B cell (primary cell): ENCODE measurements around the gene UBE2U. TPM values are rescaled to one million over a fixed set of nuclear protein-coding genes. Genes with fewer than 3 reads are reported as not detected.

Experiments
- ATAC-seq: fragments of 200-7000 bp; cut with Tn5 transposase; one replicate; pipeline ENCODE4 v1.10.0; 2021; ENCODE audit warnings: low read depth, mild to moderate bottlenecking, moderate number of reproducible peaks, moderate library complexity
- CTCF ChIA-PET: fragments of 350-600 bp; sonication (Branson Sonifier 250); formaldehyde crosslinking; loops from one replicate; lab custom pipeline; 2021; ENCODE audit warnings: antibody characterized with exemption, inconsistent platforms; lab: Charles Lee
- POLR2A ChIA-PET: fragments of 350-600 bp; sonication (Branson Sonifier 250); formaldehyde crosslinking; loops from one replicate; lab custom pipeline; 2021; ENCODE audit warnings: antibody characterized with exemption; lab: Charles Lee
- DNase-seq: peaks from one replicate; pipeline ENCODE4 v3.0.0; 2013
- H2AFZ ChIP-seq: 2 replicates; pipeline ENCODE4 v1.6.1; 2012; ENCODE audit warnings: mild to moderate bottlenecking, low read depth, low read length; ENCODE audit not compliant: insufficient read depth, poor library complexity, severe bottlenecking
- H3K27ac ChIP-seq, 2 donors: 1 replicate in 1 of 2; 2 replicates in 1 of 2; pipeline ENCODE4 v1.5.1; 2012 to 2013; ENCODE audit warnings: low read length in 2 of 2, mild to moderate bottlenecking in 2 of 2, moderate library complexity in 1 of 2
- H3K27me3 ChIP-seq, 4 experiments: fragments of 200-600 bp in 1 of 4; sonication (generic) in 1 of 4; replicated peaks in 1 of 4; 1 replicate in 2 of 4; 2 replicates in 2 of 4; pipeline versions ENCODE4 v1.6.1 to v1.7.0; 2013 to 2016; ENCODE audit warnings: low read length in 3 of 4, mild to moderate bottlenecking in 2 of 4, mixed read lengths in 1 of 4, moderate library complexity in 1 of 4; ENCODE audit not compliant: insufficient read depth in 4 of 4, control insufficient read depth in 3 of 4; ENCODE audit errors: control extremely low read depth in 1 of 4
- H3K36me3 ChIP-seq, 2 experiments: replicated peaks in 1 of 2; 1 replicate in 1 of 2; 2 replicates in 1 of 2; pipeline versions ENCODE4 v1.6.1 to v1.7.1; 2013; ENCODE audit warnings: low read length in 1 of 2; ENCODE audit not compliant: insufficient read depth in 2 of 2, control insufficient read depth in 1 of 2; ENCODE audit errors: control extremely low read depth in 1 of 2, extremely low read depth in 1 of 2
- H3K4me1 ChIP-seq, 2 donors: fragments of 200-600 bp in 1 of 2; sonication (generic) in 1 of 2; 1 replicate in 1 of 2; 2 replicates in 1 of 2; pipeline versions ENCODE4 v1.5.1 to v1.6.1; 2013 to 2017; ENCODE audit warnings: low read length in 2 of 2; ENCODE audit not compliant: control insufficient read depth in 2 of 2, insufficient read depth in 2 of 2
- H3K4me2 ChIP-seq: replicated peaks from 2 replicates; pipeline ENCODE3; 2012; ENCODE audit warnings: mild to moderate bottlenecking, low read depth, low read length; ENCODE audit not compliant: poor library complexity, severe bottlenecking
- H3K4me3 ChIP-seq, 5 experiments: fragments of 200-600 bp in 1 of 5; sonication (generic) in 1 of 5; 1 replicate in 3 of 5; 2 replicates in 2 of 5; pipeline versions ENCODE4 v1.5.1 to v1.7.0; 2011 to 2016; ENCODE audit warnings: low read length in 4 of 5, mild to moderate bottlenecking in 4 of 5, low read depth in 2 of 5, control low read depth in 1 of 5, moderate library complexity in 1 of 5; ENCODE audit not compliant: insufficient read depth in 1 of 5; ENCODE audit errors: control extremely low read depth in 1 of 5, extremely low read depth in 1 of 5
- H3K79me2 ChIP-seq: fragments of 200-600 bp; sonication (generic); one replicate; pipeline ENCODE4 v1.6.0; 2016; ENCODE audit warnings: low read length; ENCODE audit not compliant: control insufficient read depth, insufficient read depth
- H3K9ac ChIP-seq: fragments of 200-600 bp; sonication (generic); 2 replicates; pipeline ENCODE4 v1.6.1; 2017; ENCODE audit warnings: mild to moderate bottlenecking, low read length, moderate library complexity
- H3K9me3 ChIP-seq, 3 donors: one replicate each; pipeline versions ENCODE4 v1.6.1 to v1.7.1; 2013; ENCODE audit warnings: low read length in 2 of 3; ENCODE audit not compliant: control insufficient read depth in 2 of 3, insufficient read depth in 1 of 3; ENCODE audit errors: control extremely low read depth in 1 of 3
- H4K20me1 ChIP-seq: 2 replicates; pipeline ENCODE4 v1.6.0; 2012; ENCODE audit warnings: mild to moderate bottlenecking, low read length; ENCODE audit not compliant: insufficient read depth, control insufficient read depth, poor library complexity, severe bottlenecking
- H3K27ac Mint-ChIP-seq: one replicate; pipeline ENCODE4 v1.8.0; 2021; ENCODE audit warnings: mixed read lengths
- H3K27me3 Mint-ChIP-seq: one replicate; pipeline ENCODE4 v1.8.0; 2021; ENCODE audit warnings: mixed read lengths
- H3K4me1 Mint-ChIP-seq: one replicate; pipeline ENCODE4 v1.8.0; 2021; ENCODE audit warnings: mixed read lengths
- H3K4me3 Mint-ChIP-seq: one replicate; pipeline ENCODE4 v1.8.0; 2021; ENCODE audit warnings: mixed read lengths
- H3K9me3 Mint-ChIP-seq: one replicate; pipeline ENCODE4 v1.8.0; 2022; ENCODE audit warnings: mixed read lengths; ENCODE audit not compliant: insufficient read depth
- CTCF ChIP-seq: fragments of 200-600 bp; IDR thresholded peaks from one replicate; pipeline ENCODE4 v1.8.0; 2022; ENCODE audit warnings: antibody characterized with exemption, mild to moderate bottlenecking
- EZH2 ChIP-seq: IDR thresholded peaks from 2 replicates; pipeline ENCODE4 v1.6.1; 2012; ENCODE audit warnings: borderline replicate concordance, low read depth, mild to moderate bottlenecking, moderate library complexity, low read length; ENCODE audit not compliant: insufficient read depth, poor library complexity, severe bottlenecking
- WGBS: methylation state at CpG from one replicate; pipeline ENCODE4 v1.1.5; 2013; ENCODE audit warnings: missing lambda C conversion rate; ENCODE audit not compliant: insufficient coverage; 5-methylcytosine and 5-hydroxymethylcytosine counted together
- intact Hi-C: fragments of 100-400 bp; cut with micrococcal nuclease; formaldehyde crosslinking; loops from one replicate; pipeline ENCODE4 v1.10.0; 2022
- polyA plus RNA-seq: library from polyadenylated mRNA; depleted of rRNA; stranded (reverse); fragments of >200 nt; gene quantifications from 2 replicates; pipeline ENCODE4 v1.2.3, GENCODE V29; 2012
- total RNA-seq, 2 donors: library from RNA; stranded (reverse); fragments of 120-200 nt in 1 of 2; gene quantifications; 1 replicate in 1 of 2; 2 replicates in 1 of 2; pipeline versions ENCODE4 v1.2.3 to v1.2.4, GENCODE V29; 2013 to 2022

The UBE2U gene
- total and polyA plus RNA-seq, 2 donors (not counting 1 experiment from before 2014, with no cell fraction given): not detected

- ATAC-seq (no peak), DNase-seq (no peak)
- WGBS: 87% methylated on average over 4 of the region's 5 CpGs
- H3K4me3 Mint-ChIP-seq: no peak overlapping the region
- Histone ChIP-seq H3K36me3 (no peaks in the 10 kb centered on the region), H3K79me2 (no peaks in the 10 kb centered on the region), H2AFZ (no peak overlapping the region), H3K4me3 (no peak overlapping the region), H3K9ac (no peak overlapping the region), H3K4me2 (no peak overlapping the region), H4K20me1 (no peaks in the 10 kb centered on the region), H3K27me3 (peaks cover 0 to 2% (median 0%) of the 10 kb centered on the region in 4 experiments), H3K4me1 (no peaks in the 10 kb centered on the region), H3K27ac (no peak overlapping the region), H3K9me3 (no peaks in the 10 kb centered on the region)
- intact Hi-C loops: no loop called here
- CTCF ChIA-PET: no interaction called here
- no peak overlapping the region for H3K27ac Mint-ChIP-seq
- H3K27me3 Mint-ChIP-seq: peaks cover 3% of the 10 kb centered on the region
- POLR2A ChIA-PET: no interaction called here
- H3K9me3 Mint-ChIP-seq: no peaks in the 10 kb centered on the region
- TF ChIP-seq EZH2: no peak
- TF ChIP-seq CTCF: no peak
- no peaks in the 10 kb centered on the region for H3K4me1 Mint-ChIP-seq
Measured at GRCh38 chr1:64315402-64315801, 112.0 kb downstream of the UBE2U start.
